ENCODE measurements around the gene DNER. TPM values are rescaled to one million over a fixed set of nuclear protein-coding genes. Genes with fewer than 3 reads are reported as not detected.

The DNER gene
- polyA plus RNA-seq, 2 of the 4 experiments (the other 2 are of a cell fraction): 0.34 to 4.2 TPM

DNA sequence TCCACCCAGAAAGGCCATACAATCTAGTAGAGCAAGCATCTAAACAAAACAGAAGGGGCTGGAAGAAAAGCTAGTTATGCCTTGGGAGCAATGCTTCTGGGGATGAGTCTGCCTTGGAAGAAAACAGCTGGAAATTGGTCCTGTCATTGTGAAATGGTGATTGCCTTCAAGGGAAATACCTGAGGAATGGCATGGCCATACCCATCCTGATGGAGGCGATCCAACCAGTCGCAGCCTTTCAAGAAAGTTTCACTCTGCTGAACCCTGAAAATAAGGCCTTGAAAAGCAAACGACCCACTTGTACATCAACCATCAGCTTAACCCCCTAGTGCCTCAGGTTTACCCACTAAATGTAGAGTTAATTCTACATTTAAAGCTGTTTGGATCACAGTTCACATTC lies 370.7 kb downstream of the DNER start:
- CTCF ChIA-PET: interaction anchor here (1.5 to 4.7 kb wide), 3 partner anchors 59 to 243 kb away, joined by 5 to 28 read pairs (median 6); no protein-coding TSS in a partner anchor

DNA sequence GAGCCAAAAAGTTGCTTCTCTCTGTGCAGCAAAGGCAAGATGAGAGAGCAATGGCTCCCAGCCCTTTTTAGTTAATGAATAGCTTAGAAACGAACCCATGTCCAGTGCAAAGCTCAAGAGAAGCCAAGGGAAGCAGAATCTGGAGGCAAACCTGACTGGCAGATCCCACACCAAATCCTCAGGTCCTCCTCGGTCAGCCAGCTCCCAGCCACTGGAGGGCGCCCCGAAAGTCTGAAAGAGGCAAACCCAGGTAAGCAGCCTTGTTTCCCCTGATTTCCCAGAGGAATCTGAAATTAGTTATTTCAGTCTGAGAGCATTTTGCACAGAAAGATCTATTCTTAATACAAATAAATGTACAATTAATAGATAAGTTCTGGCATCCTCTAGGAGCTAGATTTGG lies 372.0 kb downstream of the DNER start:
- WGBS (ENCODE audit: missing lambda C conversion rate): 4% methylated on average over 4 of the region's 4 CpGs
- Histone ChIP-seq H3K4me1 (peaks cover 8% of the 10 kb centered on the region), H3K27ac (no peak overlapping the region), H3K4me2 (no peak overlapping the region), H3K9me3 (no peaks in the 10 kb centered on the region), H3K4me3 (no peak overlapping the region)
- TF ChIP-seq KDM1A (IDR thresholded peaks at IDR 0.05; ENCODE audit: low read depth): no peak
- no peak for TF ChIP-seq TFCP2L1 (CRISPR knock-in tag; IDR thresholded peaks at IDR 0.05)
- TF ChIP-seq, protein P1, sequence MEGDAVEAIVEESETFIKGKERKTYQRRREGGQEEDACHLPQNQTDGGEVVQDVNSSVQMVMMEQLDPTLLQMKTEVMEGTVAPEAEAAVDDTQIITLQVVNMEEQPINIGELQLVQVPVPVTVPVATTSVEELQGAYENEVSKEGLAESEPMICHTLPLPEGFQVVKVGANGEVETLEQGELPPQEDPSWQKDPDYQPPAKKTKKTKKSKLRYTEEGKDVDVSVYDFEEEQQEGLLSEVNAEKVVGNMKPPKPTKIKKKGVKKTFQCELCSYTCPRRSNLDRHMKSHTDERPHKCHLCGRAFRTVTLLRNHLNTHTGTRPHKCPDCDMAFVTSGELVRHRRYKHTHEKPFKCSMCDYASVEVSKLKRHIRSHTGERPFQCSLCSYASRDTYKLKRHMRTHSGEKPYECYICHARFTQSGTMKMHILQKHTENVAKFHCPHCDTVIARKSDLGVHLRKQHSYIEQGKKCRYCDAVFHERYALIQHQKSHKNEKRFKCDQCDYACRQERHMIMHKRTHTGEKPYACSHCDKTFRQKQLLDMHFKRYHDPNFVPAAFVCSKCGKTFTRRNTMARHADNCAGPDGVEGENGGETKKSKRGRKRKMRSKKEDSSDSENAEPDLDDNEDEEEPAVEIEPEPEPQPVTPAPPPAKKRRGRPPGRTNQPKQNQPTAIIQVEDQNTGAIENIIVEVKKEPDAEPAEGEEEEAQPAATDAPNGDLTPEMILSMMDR (IDR thresholded peaks at IDR 0.05): peak; percentile 63
- TF ChIP-seq SMC3 (IDR thresholded peaks at IDR 0.05): peak; percentile 70
- TF ChIP-seq RAD21 (conservative IDR thresholded peaks at IDR 0.05 in 1 of 2, IDR thresholded peaks at IDR 0.05 in 1 of 2): peak; percentile 68 to 70
- no peak for FAIRE-seq
- POLR2A ChIA-PET: no interaction called here
- ATAC-seq: peak; percentile 70 to 90; a peak in 4 of 6 replicates
- peak; percentile 7 to 63 for DNase-seq (ENCODE audit: low read depth in 1 of 2, low spot score in 1 of 2)
- CTCF ChIA-PET: interaction anchor here (0.7 to 4.7 kb wide), 15 partner anchors 9 to 263 kb away, joined by 3 to 28 read pairs (median 4); no protein-coding TSS in a partner anchor

More for the DNA sequence above, 370.7 kb downstream of the DNER start:
- Histone ChIP-seq H3K4me1 (peaks cover 11% of the 10 kb centered on the region), H3K9me3 (no peaks in the 10 kb centered on the region), H3K4me3 (no peak overlapping the region), H3K4me2 (no peak overlapping the region), H3K27ac (no peak overlapping the region; a peak in 1 of 6 replicates)
- TF ChIP-seq, protein P2, sequence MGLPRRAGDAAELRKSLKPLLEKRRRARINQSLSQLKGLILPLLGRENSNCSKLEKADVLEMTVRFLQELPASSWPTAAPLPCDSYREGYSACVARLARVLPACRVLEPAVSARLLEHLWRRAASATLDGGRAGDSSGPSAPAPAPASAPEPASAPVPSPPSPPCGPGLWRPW (IDR thresholded peaks at IDR 0.05): no peak
- no peak for TF ChIP-seq KDM1A (IDR thresholded peaks at IDR 0.05; ENCODE audit: low read depth)
- TF ChIP-seq JUNB (IDR thresholded peaks at IDR 0.05): no peak
- no peak for TF ChIP-seq MAZ (IDR thresholded peaks at IDR 0.05; ENCODE audit: borderline replicate concordance, low read depth, low read length)
- no peak for TF ChIP-seq RNF2 (IDR thresholded peaks at IDR 0.05; ENCODE audit: borderline replicate concordance, low read depth)
- no peak for TF ChIP-seq FOSB (CRISPR knock-in tag; IDR thresholded peaks at IDR 0.05)
- no peak for TF ChIP-seq NR3C1 (IDR thresholded peaks at IDR 0.05)
- no peak for TF ChIP-seq HOXB13 (CRISPR knock-in tag; IDR thresholded peaks at IDR 0.05; ENCODE audit: low read depth)
- TF ChIP-seq, protein P3, sequence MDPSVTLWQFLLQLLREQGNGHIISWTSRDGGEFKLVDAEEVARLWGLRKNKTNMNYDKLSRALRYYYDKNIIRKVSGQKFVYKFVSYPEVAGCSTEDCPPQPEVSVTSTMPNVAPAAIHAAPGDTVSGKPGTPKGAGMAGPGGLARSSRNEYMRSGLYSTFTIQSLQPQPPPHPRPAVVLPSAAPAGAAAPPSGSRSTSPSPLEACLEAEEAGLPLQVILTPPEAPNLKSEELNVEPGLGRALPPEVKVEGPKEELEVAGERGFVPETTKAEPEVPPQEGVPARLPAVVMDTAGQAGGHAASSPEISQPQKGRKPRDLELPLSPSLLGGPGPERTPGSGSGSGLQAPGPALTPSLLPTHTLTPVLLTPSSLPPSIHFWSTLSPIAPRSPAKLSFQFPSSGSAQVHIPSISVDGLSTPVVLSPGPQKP (IDR thresholded peaks at IDR 0.05; ENCODE audit: low read depth, low read length): no peak
- TF ChIP-seq RAD21 (conservative IDR thresholded peaks at IDR 0.05 in 1 of 2, IDR thresholded peaks at IDR 0.05 in 1 of 2): no peak
- no peak for TF ChIP-seq NFE2L2 (conservative IDR thresholded peaks at IDR 0.05; ENCODE audit: low read length)
- TF ChIP-seq ZC3H11A (IDR thresholded peaks at IDR 0.05): no peak
- no peak for TF ChIP-seq JUN (IDR thresholded peaks at IDR 0.05)
- TF ChIP-seq ZNF302 (CRISPR knock-in tag; IDR thresholded peaks at IDR 0.05): no peak
- TF ChIP-seq HOXB5 (CRISPR knock-in tag; IDR thresholded peaks at IDR 0.05): no peak
- no peak for TF ChIP-seq SMC3 (IDR thresholded peaks at IDR 0.05)
- no peak for TF ChIP-seq RFX5 (IDR thresholded peaks at IDR 0.05)
- no peak for TF ChIP-seq TP53 (CRISPR knock-in tag; IDR thresholded peaks at IDR 0.05)
- TF ChIP-seq EP300 (IDR thresholded peaks at IDR 0.05): no peak
- TF ChIP-seq, protein P4, sequence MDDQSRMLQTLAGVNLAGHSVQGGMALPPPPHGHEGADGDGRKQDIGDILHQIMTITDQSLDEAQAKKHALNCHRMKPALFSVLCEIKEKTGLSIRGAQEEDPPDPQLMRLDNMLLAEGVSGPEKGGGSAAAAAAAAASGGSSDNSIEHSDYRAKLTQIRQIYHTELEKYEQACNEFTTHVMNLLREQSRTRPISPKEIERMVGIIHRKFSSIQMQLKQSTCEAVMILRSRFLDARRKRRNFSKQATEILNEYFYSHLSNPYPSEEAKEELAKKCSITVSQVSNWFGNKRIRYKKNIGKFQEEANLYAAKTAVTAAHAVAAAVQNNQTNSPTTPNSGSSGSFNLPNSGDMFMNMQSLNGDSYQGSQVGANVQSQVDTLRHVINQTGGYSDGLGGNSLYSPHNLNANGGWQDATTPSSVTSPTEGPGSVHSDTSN (IDR thresholded peaks at IDR 0.05): no peak
- 66% methylated on average over 3 of the region's 3 CpGs for WGBS (ENCODE audit: missing lambda C conversion rate)
- ATAC-seq (no peak), FAIRE-seq (no peak), DNase-seq (ENCODE audit: low read depth in 1 of 2, low spot score in 1 of 2) (no peak)
- POLR2A ChIA-PET: no interaction called here
